Right ventricle myocardium superior (tissue), 1 donor: Measurements from ENCODE around the gene FAM3C. TPM values are rescaled to one million over a fixed set of nuclear protein-coding genes. Genes with fewer than 3 reads are reported as not detected.
"Not testable (repeated sequence)": the region's sequence is repeated elsewhere in the genome, so short reads cannot be mapped to it uniquely, and the experiment has no call there.

ENCODE experiments used
- ATAC-seq: fragments of 200-7000 bp; cut with Tn5 transposase; one replicate; pipeline ENCODE4 v1.9.1; 2020; ENCODE audit warnings: mild to moderate bottlenecking; ENCODE audit not compliant: poor library complexity
- DNase-seq: peaks from one replicate; pipeline ENCODE4 v3.0.0-alpha.2; 2020
- intact Hi-C: fragments of 100-400 bp; cut with DNase I; formaldehyde crosslinking; loops from one replicate; pipeline ENCODE4 v1.11.2; 2022
- long read RNA-seq: library from polyadenylated mRNA; unstranded; transcript quantifications from one replicate; pipeline ENCODE4 v2.0.0, GENCODE V29; 2021
- total RNA-seq: library from RNA; stranded (reverse); fragmentation: NEBNext Ultra II Directional; extraction: Animal tissue kit (Norgen Biotek cat#: 25700); gene quantifications from one replicate; pipeline ENCODE4 v1.2.1, GENCODE V29; 2021
- donor health status: DM: no; HTN: yes; CAD: no; lungs with severe emphysema.

The FAM3C gene
- total RNA-seq: 36.5 TPM
- long read RNA-seq, transcript FAM3C-201 (10 exons, 2,508 nt): major isoform, 107 of 112 reads
- long read RNA-seq, partial matches to known transcripts: 1 of 112 reads
- long read RNA-seq, other reads (novel, unspliced or antisense): 3 of 112 reads

GRCh38 chr7:121395961-121396757 lies at the start of gene FAM3C:
TSS of gene FAM3C (minus strand) at chr7:121396308. CDS start at chr7:121382969, 13,339 bp downstream.
- DNase-seq (peak; percentile 94), ATAC-seq (peak; percentile 100)
- intact Hi-C loops: no loop called here

DNA sequence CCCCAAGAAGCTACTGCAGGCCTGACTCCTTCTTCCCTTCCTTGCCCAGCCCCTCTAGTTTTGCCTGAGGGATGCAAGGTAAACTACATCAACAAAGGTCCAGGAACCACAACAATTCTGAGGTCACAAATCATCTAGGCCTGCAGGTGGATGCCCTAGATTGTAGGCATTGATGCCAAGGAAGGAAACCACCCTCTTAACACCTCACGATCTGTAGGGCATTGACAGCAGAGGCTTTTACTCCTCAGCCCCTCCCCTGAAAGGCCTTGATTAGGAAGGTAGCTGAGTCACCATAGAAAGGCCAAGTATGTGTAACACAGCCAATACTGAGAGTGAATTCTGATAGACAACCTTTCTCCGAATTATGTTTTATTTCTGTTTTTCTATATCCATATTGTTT lies 46.7 kb upstream of the FAM3C start:
- intact Hi-C loops: no loop called here
- ATAC-seq: no peak
- no peak for DNase-seq

DNA sequence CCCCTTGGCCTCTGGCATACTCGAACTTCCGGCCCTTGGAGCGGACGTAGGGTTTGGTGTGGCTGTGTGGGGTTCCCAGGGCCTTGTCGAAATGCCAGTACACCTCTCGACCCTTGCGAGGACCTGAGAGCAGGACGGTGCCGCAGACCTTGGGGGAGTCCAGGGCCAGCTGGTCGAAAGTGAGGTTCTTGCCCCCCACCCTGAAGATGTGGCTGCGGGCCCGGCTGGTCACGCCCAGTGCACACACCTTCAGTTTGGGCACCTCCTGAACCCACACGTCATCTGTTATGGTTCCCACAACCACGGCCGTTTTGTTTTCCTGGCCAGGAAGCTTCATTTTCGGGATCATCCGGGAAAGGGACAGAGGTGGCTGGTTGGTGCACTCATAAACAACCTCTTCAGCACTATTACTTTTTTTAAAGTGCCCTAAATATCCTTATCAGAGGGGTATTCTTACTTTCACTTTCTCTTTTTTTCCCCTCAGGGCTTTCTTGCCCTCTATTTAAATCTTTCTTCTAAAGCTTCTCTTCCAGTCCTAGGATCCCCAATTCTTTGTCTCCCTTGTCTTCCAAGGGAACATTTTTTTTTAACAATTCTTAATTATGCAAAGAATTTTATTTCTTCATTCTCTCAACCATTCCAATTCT lies 44.9 kb upstream of the FAM3C start:
- intact Hi-C loops: no loop called here
- ATAC-seq: no peak
- DNase-seq: peak; percentile 43

- peak; percentile 75 for ATAC-seq
- intact Hi-C loops: not testable (repeated sequence)
- peak; percentile 90 for DNase-seq
Observed at GRCh38 chr7:121438043-121438955, 42.2 kb upstream of the FAM3C start.

- ATAC-seq (no peak), DNase-seq (no peak)
- intact Hi-C loops: no loop called here
Observed at GRCh38 chr7:121437470-121437869, 41.4 kb upstream of the FAM3C start.

DNA sequence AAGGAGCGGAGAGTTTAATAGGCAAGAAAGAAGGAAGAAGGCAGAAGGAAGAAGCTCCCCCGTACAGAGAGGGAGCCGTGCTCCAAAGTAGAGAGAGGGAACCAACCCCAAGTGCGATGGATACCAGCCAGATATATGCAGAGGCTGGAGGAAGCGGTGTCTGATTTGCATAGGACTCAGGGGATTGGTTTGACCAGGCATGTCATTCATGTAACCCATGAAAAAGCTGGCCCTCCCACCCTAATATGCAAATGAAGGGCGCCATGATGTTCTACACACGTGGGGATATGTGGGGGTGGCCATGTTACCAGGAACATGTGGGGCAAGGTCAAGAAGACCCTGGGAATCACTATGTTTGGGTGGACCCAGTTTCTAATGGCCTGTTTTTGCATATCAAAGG lies 40.6 kb upstream of the FAM3C start:
- intact Hi-C loops: no loop called here
- no peak for ATAC-seq
- no peak for DNase-seq

GRCh38 chr7:121436136-121436535 lies 40.0 kb upstream of the FAM3C start:
- DNase-seq (no peak), ATAC-seq (no peak)
- intact Hi-C loops: no loop called here

- ATAC-seq (no peak), DNase-seq (no peak)
- intact Hi-C loops: no loop called here
Observed at GRCh38 chr7:121433775-121434174, 37.7 kb upstream of the FAM3C start.

DNA sequence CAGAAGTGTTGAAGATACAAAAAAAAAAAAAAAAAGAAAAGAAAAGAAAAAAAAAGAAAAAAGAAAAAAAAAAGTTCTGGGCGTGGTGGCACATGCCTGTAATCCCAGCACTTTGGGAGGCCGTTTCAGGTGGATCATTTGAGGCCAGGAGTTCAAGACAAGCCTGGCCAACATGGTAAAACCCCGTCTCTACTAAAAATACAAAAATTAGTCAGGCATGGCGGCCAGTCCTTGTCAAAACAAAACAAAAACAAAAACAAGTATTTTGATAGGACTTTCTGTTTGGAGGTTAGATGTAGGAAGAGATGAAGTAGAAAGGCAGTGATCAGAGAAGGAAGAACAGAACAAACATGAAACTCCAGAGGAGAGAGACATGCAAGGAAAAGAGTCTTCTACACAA lies 36.4 kb upstream of the FAM3C start:
- DNase-seq, intact Hi-C loops, ATAC-seq: not testable (repeated sequence)

- intact Hi-C loops: no loop called here
- ATAC-seq: no peak
- DNase-seq: no peak
Observed at GRCh38 chr7:121431996-121432395, 35.9 kb upstream of the FAM3C start.

GRCh38 chr7:121431389-121431995 lies 35.4 kb upstream of the FAM3C start:
- no peak for ATAC-seq
- DNase-seq: no peak
- intact Hi-C loops: no loop called here

GRCh38 chr7:121430558-121430957 lies 34.5 kb upstream of the FAM3C start:
- intact Hi-C loops: no loop called here
- no peak for DNase-seq
- no peak for ATAC-seq

DNA sequence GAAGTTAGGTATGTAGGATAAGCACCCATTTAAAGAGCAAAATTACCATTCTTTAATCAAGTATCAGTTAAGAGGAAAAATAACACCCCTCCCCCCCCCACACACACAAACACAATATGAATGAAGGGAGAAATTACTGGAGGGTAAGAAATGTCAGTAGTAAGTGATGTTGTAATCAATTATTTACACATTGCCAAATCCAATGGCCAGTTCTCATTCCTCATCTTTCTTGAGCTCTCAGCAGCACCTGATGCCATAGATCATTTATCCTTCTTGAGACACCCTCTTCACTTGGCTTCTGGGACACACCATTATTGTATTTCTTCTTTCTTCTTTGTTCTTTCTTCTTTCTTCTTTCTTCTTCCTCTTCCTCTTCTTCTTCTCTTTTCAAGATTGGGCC lies 33.7 kb upstream of the FAM3C start:
- intact Hi-C loops: no loop called here
- ATAC-seq (no peak), DNase-seq (no peak)

DNA sequence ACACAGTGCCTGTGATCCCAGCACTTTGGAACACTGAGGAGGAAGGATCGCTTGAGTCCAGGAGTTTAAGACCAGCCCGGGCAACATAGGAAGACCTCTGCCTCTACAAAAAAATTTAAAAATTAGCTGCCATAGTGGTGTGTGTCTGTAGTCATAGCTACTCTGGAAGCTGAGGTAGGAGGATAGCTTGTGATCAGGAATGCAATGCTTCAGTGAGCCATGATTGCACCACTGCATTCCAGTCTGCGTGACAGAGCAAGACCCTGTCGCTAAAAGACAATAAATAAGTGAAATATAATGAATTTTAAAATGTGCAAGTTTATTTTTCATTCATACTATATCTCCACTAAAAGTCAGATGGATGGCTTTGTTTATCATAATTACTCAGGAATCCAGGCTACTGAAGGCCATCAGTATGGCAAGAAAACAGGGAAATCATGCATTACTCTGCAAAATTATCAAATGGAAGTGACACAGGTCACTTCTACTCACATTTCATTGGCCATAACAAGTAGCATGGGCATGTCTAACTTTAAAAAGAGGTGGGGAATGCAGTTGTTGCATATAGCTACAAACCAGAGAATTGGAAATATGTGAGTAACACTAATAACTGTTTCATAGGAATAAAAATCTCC lies 32.9 kb upstream of the FAM3C start:
- ATAC-seq (no peak), DNase-seq (no peak)
- intact Hi-C loops: no loop called here

DNA sequence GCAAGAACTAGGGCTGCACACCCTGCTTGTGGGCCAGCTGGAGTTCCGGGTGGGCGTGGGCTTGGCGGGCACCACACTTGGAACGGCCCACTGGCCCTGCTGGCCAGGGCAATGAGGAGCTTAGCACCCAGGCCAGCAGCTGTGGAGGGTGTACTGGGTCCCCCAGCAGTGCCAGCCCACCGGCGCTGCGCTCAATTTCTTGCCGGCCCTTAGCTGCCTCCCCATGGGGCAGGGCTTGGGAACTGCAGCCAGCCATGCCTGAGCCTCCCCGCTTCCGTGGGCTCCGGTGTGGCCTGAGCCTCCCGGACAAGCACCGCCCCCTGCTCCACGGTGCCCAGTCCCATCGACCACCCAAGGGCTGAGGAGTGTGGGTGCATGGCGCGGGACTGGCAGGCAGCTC lies 25.6 kb upstream of the FAM3C start:
- ATAC-seq, DNase-seq, intact Hi-C loops: not testable (repeated sequence)

DNA sequence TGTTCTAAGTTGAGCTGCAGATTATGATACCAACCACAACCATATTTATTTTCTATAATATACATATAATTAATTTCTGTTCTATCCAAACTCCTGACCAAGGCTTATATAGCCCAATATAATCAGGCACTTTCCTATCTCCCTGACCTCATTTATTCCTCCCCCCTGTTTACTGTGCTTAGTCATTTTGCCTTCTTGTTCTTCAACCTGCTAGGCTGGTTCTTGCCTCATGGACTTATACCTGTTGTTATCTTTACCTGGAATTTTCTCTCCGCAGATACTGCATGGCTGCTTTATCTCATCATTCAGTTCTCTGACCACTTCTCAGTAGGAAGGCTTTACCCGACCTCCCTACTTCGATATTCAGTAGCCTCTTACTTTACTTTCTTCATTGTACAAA lies 24.9 kb upstream of the FAM3C start:
- DNase-seq (no peak), ATAC-seq (no peak)
- intact Hi-C loops: no loop called here

DNA sequence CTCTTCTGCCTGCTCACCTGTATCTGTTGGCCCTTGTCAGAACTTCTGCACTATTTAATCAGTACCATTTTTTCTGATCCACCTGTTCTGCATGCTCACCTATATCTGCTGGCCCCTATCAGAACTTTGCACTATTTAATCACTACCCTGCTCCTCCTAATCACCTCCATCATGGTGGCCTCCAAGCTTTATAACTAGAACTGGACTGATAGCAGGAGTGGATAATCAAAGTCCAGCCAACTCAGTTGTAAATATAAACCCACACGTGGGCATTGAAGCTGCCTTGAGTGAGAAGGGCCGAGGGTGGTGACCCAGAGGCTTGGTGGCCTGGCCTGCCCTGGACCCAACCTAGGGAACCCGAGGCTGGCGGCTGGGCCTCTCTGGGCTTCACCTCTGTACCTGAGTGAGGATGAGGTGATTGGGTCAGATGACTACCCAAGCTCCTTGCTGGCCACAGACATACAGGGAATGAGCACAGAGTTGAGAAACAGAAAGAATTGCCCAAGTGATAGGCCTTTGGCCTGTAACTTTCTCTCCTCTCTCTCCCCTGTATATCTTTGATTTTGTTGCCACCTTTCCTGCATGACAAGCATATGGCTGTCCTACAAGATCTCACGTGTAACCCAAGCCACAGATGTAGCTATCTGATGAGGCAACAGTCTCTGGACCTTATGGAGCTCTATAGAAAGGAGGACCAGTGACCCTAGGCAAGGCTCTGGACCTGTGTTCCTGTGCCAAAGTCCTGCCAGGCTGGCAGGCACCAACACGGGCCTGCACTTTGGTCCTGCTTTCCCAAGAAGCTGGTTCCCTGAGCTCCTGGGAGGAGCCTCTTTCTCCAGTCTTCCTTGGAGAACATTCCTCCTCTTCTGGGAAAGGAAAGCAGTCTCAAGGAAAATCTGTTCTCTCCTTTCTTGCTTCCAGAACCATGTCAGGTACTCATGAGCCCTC lies 23.4 kb upstream of the FAM3C start:
- intact Hi-C loops: no loop called here
- DNase-seq (no peak), ATAC-seq (no peak)
